Endothelial cell of umbilical vein (primary cell): ENCODE results near the gene CXCL14. TPM values are rescaled to one million over a fixed set of nuclear protein-coding genes. Genes with fewer than 3 reads are reported as not detected.

ENCODE experiments used
- BruUV-seq: library from RNA; stranded (reverse); fragments of 400-500 nt; replicated peaks from 2 replicates; lab custom pipeline; 2021; lab: Mats Ljungman, UMichigan
- CTCF ChIA-PET: fragments of 300-600, 350-600 bp; sonication (Branson Sonifier 250); formaldehyde crosslinking; loops from one replicate; lab custom pipeline; 2021; ENCODE audit warnings: antibody characterized with exemption, inconsistent platforms; lab: Charles Lee
- POLR2A ChIA-PET: fragments of 300-600, 350-600 bp; sonication (Branson Sonifier 250); formaldehyde crosslinking; loops from one replicate; lab custom pipeline; 2021; ENCODE audit warnings: antibody characterized with exemption, inconsistent platforms; lab: Charles Lee
- DNase-seq: peaks from one replicate; pipeline ENCODE4 v3.0.0-alpha.2; 2011; ENCODE audit warnings: low read depth, low spot score
- FAIRE-seq: peaks from 2 replicates; lab custom pipeline; 2011; peaks lifted over from hg19 to GRCh38; lab: Jason Lieb, UNC
- H2AFZ ChIP-seq: 2 replicates; pipeline ENCODE4 v1.6.0; 2012; ENCODE audit warnings: low read depth, low read length, control low read depth, inconsistent platforms
- H3K27ac ChIP-seq: 2 replicates; pipeline ENCODE4 v1.5.1; 2011; ENCODE audit warnings: low read depth, mild to moderate bottlenecking, control low read depth, low read length, moderate library complexity; ENCODE audit not compliant: insufficient read depth
- H3K27me3 ChIP-seq, 2 experiments: 2 replicates each; pipeline versions ENCODE4 v1.6.0 to v1.6.1; 2011; ENCODE audit warnings: low read length in 2 of 2, mixed read lengths in 1 of 2; ENCODE audit not compliant: control insufficient read depth in 2 of 2, insufficient read depth in 2 of 2
- H3K36me3 ChIP-seq, 2 experiments: 2 replicates in 1 of 2; 3 replicates in 1 of 2; pipeline ENCODE4 v1.5.1; 2011; ENCODE audit warnings: low read length in 2 of 2, mild to moderate bottlenecking in 1 of 2, moderate library complexity in 1 of 2; ENCODE audit not compliant: control insufficient read depth in 2 of 2, insufficient read depth in 2 of 2; ENCODE audit errors: extremely low read depth in 1 of 2
- H3K4me1 ChIP-seq: 3 replicates; pipeline ENCODE4 v1.5.1; 2011; ENCODE audit warnings: mild to moderate bottlenecking, low read length; ENCODE audit not compliant: control insufficient read depth, insufficient read depth; ENCODE audit errors: extremely low read depth
- H3K4me2 ChIP-seq: 2 replicates; pipeline ENCODE4 v1.6.1; 2011; ENCODE audit warnings: low read length, control low read depth, mixed read lengths; ENCODE audit not compliant: insufficient read depth
- H3K4me3 ChIP-seq, 3 experiments: fragments of 200-600 bp in 1 of 3; sonication (generic), shearing (Covaris generic) in 1 of 3; replicated peaks in 1 of 3; 2 replicates each; pipeline ENCODE4 v1.5.1; 2011 to 2016; ENCODE audit warnings: control low read depth in 3 of 3, low read length in 3 of 3, mild to moderate bottlenecking in 2 of 3, inconsistent platforms in 1 of 3, low read depth in 1 of 3, moderate library complexity in 1 of 3; ENCODE audit not compliant: insufficient read depth in 1 of 3
- H3K79me2 ChIP-seq: 2 replicates; pipeline ENCODE4 v1.6.0; 2012; ENCODE audit warnings: low read length, inconsistent platforms; ENCODE audit not compliant: control insufficient read depth, insufficient read depth
- H3K9ac ChIP-seq: replicated peaks from 2 replicates; pipeline ENCODE3; 2011; ENCODE audit warnings: low read length, control low read depth; ENCODE audit not compliant: insufficient read depth; ENCODE audit errors: extremely low read depth
- H3K9me1 ChIP-seq: replicated peaks from 3 replicates; pipeline ENCODE4 v1.6.0; 2011; ENCODE audit warnings: mild to moderate bottlenecking, low read length; ENCODE audit not compliant: control insufficient read depth, insufficient read depth; ENCODE audit errors: extremely low read depth
- H3K9me3 ChIP-seq: replicated peaks from 2 replicates; pipeline ENCODE4 v1.5.1; 2012; ENCODE audit warnings: low read length, inconsistent platforms; ENCODE audit not compliant: control insufficient read depth, insufficient read depth
- H4K20me1 ChIP-seq: replicated peaks from 2 replicates; pipeline ENCODE3; 2011; ENCODE audit warnings: mild to moderate bottlenecking, low read length; ENCODE audit not compliant: control insufficient read depth, insufficient read depth; ENCODE audit errors: extremely low read depth
- EZH2 ChIP-seq: IDR thresholded peaks from 2 replicates; pipeline ENCODE4 v1.6.1; 2012; ENCODE audit warnings: borderline replicate concordance, low read depth, mild to moderate bottlenecking, moderate library complexity, low read length, inconsistent platforms; ENCODE audit not compliant: severe bottlenecking
- FOS ChIP-seq: IDR thresholded peaks from 2 replicates; pipeline ENCODE4 v1.6.1; 2011; ENCODE audit warnings: mild to moderate bottlenecking, low read length, moderate library complexity, borderline replicate concordance; ENCODE audit not compliant: insufficient read depth
- GATA2 ChIP-seq: IDR thresholded peaks from 2 replicates; pipeline ENCODE4 v1.7.0; 2011; ENCODE audit warnings: low read depth, mild to moderate bottlenecking, moderate library complexity, mixed read lengths, low read length; ENCODE audit not compliant: insufficient read length, insufficient read depth
- JUN ChIP-seq: IDR thresholded peaks from 2 replicates; pipeline ENCODE4 v1.6.1; 2011; ENCODE audit warnings: borderline replicate concordance, low read depth; ENCODE audit not compliant: insufficient read length, insufficient read depth
- MYC ChIP-seq: IDR thresholded peaks from one replicate; pipeline ENCODE4 v1.6.1; 2011; ENCODE audit warnings: mild to moderate bottlenecking, low read depth, low read length
- POLR2A ChIP-seq: IDR thresholded peaks from 2 replicates; pipeline ENCODE4 v1.6.1; 2012; ENCODE audit warnings: low read depth, mild to moderate bottlenecking, control low read depth, low read length
- POLR2AphosphoS5 ChIP-seq: IDR thresholded peaks from 2 replicates; pipeline ENCODE4 v1.6.1; 2012; ENCODE audit warnings: low read depth, mild to moderate bottlenecking, control low read depth, low read length, moderate library complexity; ENCODE audit not compliant: insufficient read depth
- dilution Hi-C: fragments of 300-500 bp; cut with MboI; formaldehyde crosslinking; loops from one replicate; pipeline ENCODE4 v1.15.0; 2019; ENCODE audit warnings: low sequenced_read_pairs; ENCODE audit not compliant: extremely low pct_ligation_motif_present
- intact Hi-C: fragments of 100-400 bp; cut with micrococcal nuclease; formaldehyde crosslinking; loops from one replicate; pipeline ENCODE4 v1.10.0; 2022
- polyA plus RNA-seq, 4 experiments: library from polyadenylated mRNA; depleted of rRNA in 3 of 4; stranded (reverse) in 3 of 4; unstranded in 1 of 4; fragments of >200 nt; gene quantifications; 2 replicates each; pipeline versions ENCODE4 v1.2.1 to v1.2.3, GENCODE V29; 2011 to 2012; ENCODE audit warnings: missing spikeins in 1 of 4
- total RNA-seq: library from RNA; stranded (reverse); gene quantifications from 2 replicates; pipeline ENCODE4 v1.2.3, GENCODE V29; 2021
- TF ChIP-seq, protein P1 (sequence below): IDR thresholded peaks from 2 replicates; pipeline ENCODE4 v1.6.1; 2011; ENCODE audit not compliant: insufficient read depth, insufficient read length
- TF ChIP-seq, protein P2 (sequence below), 2 donors: IDR thresholded peaks; 1 replicate in 1 of 2; 2 replicates in 1 of 2; pipeline ENCODE4 v1.5.1; 2011; ENCODE audit warnings: low read length in 2 of 2, mild to moderate bottlenecking in 2 of 2, moderate library complexity in 2 of 2, control low read depth in 1 of 2, inconsistent platforms in 1 of 2, low read depth in 1 of 2; ENCODE audit not compliant: insufficient read depth in 1 of 2; ENCODE audit errors: extremely low read depth in 1 of 2

The CXCL14 gene
- total and polyA plus RNA-seq, 2 donors (not counting 3 experiments of a cell fraction or from before 2014, with no cell fraction given): not detected

DNA sequence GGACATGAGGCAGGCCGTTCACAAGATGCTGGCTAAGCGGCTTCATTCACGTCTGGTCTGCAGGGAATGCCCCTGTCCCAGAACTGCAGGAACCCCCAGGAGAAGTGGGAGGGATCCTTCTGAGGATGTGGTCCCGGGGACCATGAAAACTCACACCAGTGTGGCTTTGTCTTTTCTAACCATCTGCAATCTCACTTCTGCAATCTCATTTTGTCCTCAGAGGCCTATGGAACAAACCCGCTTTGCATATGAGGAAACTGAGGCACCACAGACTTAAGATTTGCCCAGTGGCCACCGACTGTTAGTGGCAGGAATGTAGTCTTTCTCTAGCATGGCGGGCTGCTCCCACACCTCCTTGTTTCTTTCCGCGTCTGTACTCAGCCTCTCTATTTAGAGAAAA, 6.9 kb downstream of the CXCL14 start:
- ChIA-PET CTCF (interaction anchor here (1.0 to 14.3 kb wide), 4 partner anchors 9 to 107 kb away, joined by 3 to 664 read pairs (median 26); no protein-coding TSS in a partner anchor), POLR2A (no interaction called here)
- BruUV-seq: no TSS peak
- no peak for DNase-seq
- no peak for FAIRE-seq
- no peaks in the 10 kb centered on the region for H3K4me1 ChIP-seq
- no peak overlapping the region for H3K9ac ChIP-seq
- H3K4me3 ChIP-seq: no peak overlapping the region
- no peaks in the 10 kb centered on the region for H3K9me1 ChIP-seq
- no peaks in the 10 kb centered on the region for H4K20me1 ChIP-seq
- H3K27me3 ChIP-seq: peaks cover 5 to 9% of the 10 kb centered on the region in 2 experiments
- no peaks in the 10 kb centered on the region for H3K36me3 ChIP-seq
- no peak overlapping the region for H3K4me2 ChIP-seq
- TF ChIP-seq, protein P1, sequence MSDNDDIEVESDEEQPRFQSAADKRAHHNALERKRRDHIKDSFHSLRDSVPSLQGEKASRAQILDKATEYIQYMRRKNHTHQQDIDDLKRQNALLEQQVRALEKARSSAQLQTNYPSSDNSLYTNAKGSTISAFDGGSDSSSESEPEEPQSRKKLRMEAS: no peak
- TF ChIP-seq MYC: no peak
- no peak for TF ChIP-seq POLR2AphosphoS5
- no peak for TF ChIP-seq JUN
- TF ChIP-seq EZH2: no peak
- no peak for TF ChIP-seq GATA2
- TF ChIP-seq FOS: no peak
- TF ChIP-seq, protein P2, sequence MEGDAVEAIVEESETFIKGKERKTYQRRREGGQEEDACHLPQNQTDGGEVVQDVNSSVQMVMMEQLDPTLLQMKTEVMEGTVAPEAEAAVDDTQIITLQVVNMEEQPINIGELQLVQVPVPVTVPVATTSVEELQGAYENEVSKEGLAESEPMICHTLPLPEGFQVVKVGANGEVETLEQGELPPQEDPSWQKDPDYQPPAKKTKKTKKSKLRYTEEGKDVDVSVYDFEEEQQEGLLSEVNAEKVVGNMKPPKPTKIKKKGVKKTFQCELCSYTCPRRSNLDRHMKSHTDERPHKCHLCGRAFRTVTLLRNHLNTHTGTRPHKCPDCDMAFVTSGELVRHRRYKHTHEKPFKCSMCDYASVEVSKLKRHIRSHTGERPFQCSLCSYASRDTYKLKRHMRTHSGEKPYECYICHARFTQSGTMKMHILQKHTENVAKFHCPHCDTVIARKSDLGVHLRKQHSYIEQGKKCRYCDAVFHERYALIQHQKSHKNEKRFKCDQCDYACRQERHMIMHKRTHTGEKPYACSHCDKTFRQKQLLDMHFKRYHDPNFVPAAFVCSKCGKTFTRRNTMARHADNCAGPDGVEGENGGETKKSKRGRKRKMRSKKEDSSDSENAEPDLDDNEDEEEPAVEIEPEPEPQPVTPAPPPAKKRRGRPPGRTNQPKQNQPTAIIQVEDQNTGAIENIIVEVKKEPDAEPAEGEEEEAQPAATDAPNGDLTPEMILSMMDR (IDR thresholded peaks at IDR 0.05; ENCODE audit: extremely low read depth in 1 of 2, insufficient read depth in 1 of 2, low read depth in 1 of 2, low read length in 2 of 2): no peak
- no peak for TF ChIP-seq POLR2A
- H3K27ac ChIP-seq: no peak overlapping the region
- no peaks in the 10 kb centered on the region for H3K79me2 ChIP-seq
- dilution Hi-C loops: loop anchor here (25.0 kb wide), 1 partner anchor 110 kb away; the partner anchor contains the start of gene TIFAB
- H2AFZ ChIP-seq: no peak overlapping the region
- intact Hi-C loops: no loop called here
- no peaks in the 10 kb centered on the region for H3K9me3 ChIP-seq
